Prostate gland (tissue), 2 donors: ENCODE results near the gene TADA2A. TPM values are rescaled to one million over a fixed set of nuclear protein-coding genes. Genes with fewer than 3 reads are reported as not detected.

Source experiments
- DNase-seq: peaks from one replicate; pipeline ENCODE4 v3.0.0-alpha.2; 2019; ENCODE audit warnings: low spot score
- H3K27ac ChIP-seq, 2 donors: fragments of 200-600 bp; sonication (generic); 2 replicates each; pipeline ENCODE4 v1.5.1; 2017 to 2019
- H3K27me3 ChIP-seq: fragments of 200-600 bp; sonication (generic); replicated peaks from 2 replicates; pipeline ENCODE4 v1.5.1; 2019; ENCODE audit not compliant: insufficient read depth
- H3K36me3 ChIP-seq, 2 donors: fragments of 200-600 bp; sonication (generic); 1 replicate in 1 of 2; 2 replicates in 1 of 2; pipeline versions ENCODE4 v1.5.1 to v1.8.1; 2017 to 2019
- H3K4me1 ChIP-seq: fragments of 200-600 bp; sonication (generic); replicated peaks from 2 replicates; pipeline ENCODE4 v1.5.1; 2019
- H3K4me3 ChIP-seq, 2 donors: fragments of 200-600 bp; sonication (generic); 2 replicates each; pipeline ENCODE4 v1.5.1; 2017 to 2019
- H3K9me3 ChIP-seq: fragments of 200-600 bp; sonication (generic); 2 replicates; pipeline ENCODE4 v1.5.1; 2017
- POLR2A ChIP-seq: fragments of 450-650 bp; IDR thresholded peaks from one replicate; pipeline ENCODE4 v1.6.1; 2016; ENCODE audit warnings: antibody characterized with exemption, mild to moderate bottlenecking
- POLR2AphosphoS5 ChIP-seq: sonication (generic); formaldehyde crosslinking; IDR thresholded peaks from one replicate; pipeline ENCODE4 v1.6.1; 2017; ENCODE audit warnings: antibody characterized with exemption
- WGBS: methylation state at CpG from one replicate; pipeline ENCODE4 v1.1.5; 2018; 5-methylcytosine and 5-hydroxymethylcytosine counted together
- intact Hi-C: fragments of 100-400 bp; cut with DNase I; formaldehyde crosslinking; loops from one replicate; pipeline ENCODE4 v1.14.2; 2022
- total RNA-seq, 2 donors: library from RNA; depleted of rRNA; stranded (reverse); fragments of >200 nt; gene quantifications; one replicate each; pipeline ENCODE4 v1.1.0, GENCODE V29; 2016
- TF ChIP-seq, protein P1 (sequence below), 4 experiments: fragments of 200-600 bp in 2 of 4; fragments of 450-650 bp in 2 of 4; sonication (generic) in 2 of 4; IDR thresholded peaks; 1 replicate in 3 of 4; 2 replicates in 1 of 4; pipeline ENCODE4 v1.5.1; 2016 to 2019; ENCODE audit warnings: antibody characterized with exemption in 4 of 4, mild to moderate bottlenecking in 2 of 4, moderate library complexity in 2 of 4

TADA2A gene
- total RNA-seq, 2 donors from 2014 or later, result 13.0 to 29.7 TPM

DNA sequence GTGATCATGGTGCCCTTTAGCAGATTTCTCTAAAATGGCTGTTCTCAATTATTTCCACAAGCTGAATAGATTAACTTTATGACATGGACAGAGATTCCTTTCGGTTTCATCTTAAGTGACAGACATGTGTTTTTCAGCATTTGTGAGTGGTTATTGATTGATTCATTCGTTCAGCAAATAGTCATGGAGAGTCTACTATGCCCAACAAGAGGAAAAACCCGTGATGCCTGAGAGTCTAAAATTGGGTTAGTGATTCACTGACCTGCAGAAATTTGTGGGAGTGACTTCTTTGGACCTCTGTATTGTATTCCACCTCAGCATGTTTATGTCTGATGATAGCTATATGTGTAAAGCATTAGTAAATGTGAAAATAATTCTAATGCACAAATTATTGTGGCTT lies 55.0 kb downstream of the TADA2A start:
- TF ChIP-seq, protein P1, sequence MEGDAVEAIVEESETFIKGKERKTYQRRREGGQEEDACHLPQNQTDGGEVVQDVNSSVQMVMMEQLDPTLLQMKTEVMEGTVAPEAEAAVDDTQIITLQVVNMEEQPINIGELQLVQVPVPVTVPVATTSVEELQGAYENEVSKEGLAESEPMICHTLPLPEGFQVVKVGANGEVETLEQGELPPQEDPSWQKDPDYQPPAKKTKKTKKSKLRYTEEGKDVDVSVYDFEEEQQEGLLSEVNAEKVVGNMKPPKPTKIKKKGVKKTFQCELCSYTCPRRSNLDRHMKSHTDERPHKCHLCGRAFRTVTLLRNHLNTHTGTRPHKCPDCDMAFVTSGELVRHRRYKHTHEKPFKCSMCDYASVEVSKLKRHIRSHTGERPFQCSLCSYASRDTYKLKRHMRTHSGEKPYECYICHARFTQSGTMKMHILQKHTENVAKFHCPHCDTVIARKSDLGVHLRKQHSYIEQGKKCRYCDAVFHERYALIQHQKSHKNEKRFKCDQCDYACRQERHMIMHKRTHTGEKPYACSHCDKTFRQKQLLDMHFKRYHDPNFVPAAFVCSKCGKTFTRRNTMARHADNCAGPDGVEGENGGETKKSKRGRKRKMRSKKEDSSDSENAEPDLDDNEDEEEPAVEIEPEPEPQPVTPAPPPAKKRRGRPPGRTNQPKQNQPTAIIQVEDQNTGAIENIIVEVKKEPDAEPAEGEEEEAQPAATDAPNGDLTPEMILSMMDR (IDR thresholded peaks at IDR 0.05), result no peak
- TF ChIP-seq POLR2AphosphoS5, result no peak
- no peak for TF ChIP-seq POLR2A
- intact Hi-C loops, result no loop called here
- Histone ChIP-seq H3K36me3 (no peaks in the 10 kb centered on the region), H3K4me1 (no peaks in the 10 kb centered on the region), H3K4me3 (no peak overlapping the region), H3K27me3 (no peaks in the 10 kb centered on the region), H3K27ac (no peak overlapping the region), H3K9me3 (no peaks in the 10 kb centered on the region)
- no peak for DNase-seq
- 88% methylated on average over 3 of the region's 3 CpGs for WGBS

DNA sequence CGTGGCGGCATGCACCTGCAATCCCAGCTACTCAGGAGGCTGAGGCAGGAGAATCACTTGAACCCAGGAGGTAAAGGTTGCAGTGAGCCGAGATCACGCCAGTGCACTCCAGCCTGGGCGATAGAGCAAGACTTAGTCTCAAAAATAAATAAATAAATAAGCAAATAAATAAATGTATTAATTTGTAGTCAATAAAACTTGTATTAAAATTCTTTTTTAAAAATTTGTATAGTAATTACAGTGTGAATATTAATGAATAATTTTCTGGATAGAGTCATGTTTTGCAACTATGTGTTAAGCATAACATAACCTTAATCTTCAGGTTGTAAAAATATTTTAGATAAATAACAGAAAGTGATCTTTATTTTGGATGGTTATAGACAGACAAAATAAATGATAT lies 55.8 kb downstream of the TADA2A start:
- H3K9me3 ChIP-seq, result no peaks in the 10 kb centered on the region
- no peaks in the 10 kb centered on the region for H3K36me3 ChIP-seq
- DNase-seq, result no peak
- intact Hi-C loops, result no loop called here
- 96% methylated on average over 5 of the region's 5 CpGs for WGBS
- no peak overlapping the region for H3K4me3 ChIP-seq
- H3K27me3 ChIP-seq, result no peaks in the 10 kb centered on the region
- TF ChIP-seq, protein P1 (IDR thresholded peaks at IDR 0.05), result no peak
- TF ChIP-seq POLR2A (no peak), POLR2AphosphoS5 (no peak)
- no peak overlapping the region for H3K27ac ChIP-seq
- H3K4me1 ChIP-seq, result no peaks in the 10 kb centered on the region

DNA sequence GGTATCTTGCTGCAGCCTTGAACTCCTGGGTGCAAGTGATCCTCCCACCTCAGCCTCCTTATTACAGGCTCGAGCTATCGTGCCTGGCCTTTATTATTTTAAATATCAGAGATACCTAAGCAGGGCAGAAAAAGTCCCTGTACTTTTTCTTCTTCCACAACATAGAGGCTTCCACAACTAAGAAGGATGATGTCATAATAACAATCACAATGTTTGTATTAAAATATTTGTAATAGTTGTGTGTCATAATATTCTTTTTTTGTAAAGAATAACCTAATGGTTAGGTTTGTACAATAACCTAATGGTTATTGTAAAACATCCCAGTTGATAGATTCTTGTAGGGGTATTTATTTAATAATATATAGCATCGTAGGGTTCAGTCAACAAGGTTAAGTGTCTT lies 56.4 kb downstream of the TADA2A start:
- Histone ChIP-seq H3K4me1 (no peaks in the 10 kb centered on the region), H3K27me3 (no peaks in the 10 kb centered on the region), H3K4me3 (no peak overlapping the region), H3K36me3 (no peaks in the 10 kb centered on the region), H3K9me3 (no peaks in the 10 kb centered on the region), H3K27ac (no peak overlapping the region)
- intact Hi-C loops, result no loop called here
- WGBS, result 94% methylated on average over 3 of the region's 3 CpGs
- DNase-seq, result no peak
- no peak for TF ChIP-seq POLR2A
- TF ChIP-seq POLR2AphosphoS5, result no peak
- TF ChIP-seq, protein P1 (IDR thresholded peaks at IDR 0.05), result no peak

DNA sequence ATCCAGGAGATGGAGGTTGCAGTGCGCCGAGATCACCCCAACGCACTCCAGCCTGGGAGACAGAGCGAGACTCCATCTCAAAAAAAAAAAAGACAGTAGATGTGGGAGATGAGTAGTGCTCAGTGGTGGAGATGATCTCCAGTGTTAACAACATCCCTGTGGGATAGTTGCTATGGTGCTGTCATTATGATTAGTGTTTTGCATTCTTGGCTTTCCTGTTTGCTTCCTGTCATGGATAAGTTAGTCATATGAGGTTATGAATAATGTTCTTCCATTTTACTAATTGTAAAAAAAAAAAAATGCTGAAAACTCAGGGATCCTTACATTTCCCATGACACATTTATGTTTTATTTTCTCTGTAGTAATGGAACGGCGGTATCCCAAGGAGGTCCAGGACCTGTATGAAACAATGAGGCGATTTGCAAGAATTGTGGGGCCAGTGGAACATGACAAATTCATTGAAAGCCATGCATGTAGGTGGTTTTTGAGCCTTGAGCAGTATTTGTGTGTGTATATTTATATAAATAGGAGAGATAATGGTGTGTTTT lies 58.5 kb downstream of the TADA2A start:
- Histone ChIP-seq H3K9me3 (no peaks in the 10 kb centered on the region), H3K27ac (no peak overlapping the region), H3K4me3 (no peak overlapping the region), H3K36me3 (no peaks in the 10 kb centered on the region), H3K4me1 (no peaks in the 10 kb centered on the region), H3K27me3 (no peaks in the 10 kb centered on the region)
- DNase-seq, result no peak
- WGBS, result 98% methylated on average over 7 of the region's 7 CpGs
- intact Hi-C loops, result no loop called here
- no peak for TF ChIP-seq POLR2A
- TF ChIP-seq, protein P1 (IDR thresholded peaks at IDR 0.05), result no peak
- no peak for TF ChIP-seq POLR2AphosphoS5

DNA sequence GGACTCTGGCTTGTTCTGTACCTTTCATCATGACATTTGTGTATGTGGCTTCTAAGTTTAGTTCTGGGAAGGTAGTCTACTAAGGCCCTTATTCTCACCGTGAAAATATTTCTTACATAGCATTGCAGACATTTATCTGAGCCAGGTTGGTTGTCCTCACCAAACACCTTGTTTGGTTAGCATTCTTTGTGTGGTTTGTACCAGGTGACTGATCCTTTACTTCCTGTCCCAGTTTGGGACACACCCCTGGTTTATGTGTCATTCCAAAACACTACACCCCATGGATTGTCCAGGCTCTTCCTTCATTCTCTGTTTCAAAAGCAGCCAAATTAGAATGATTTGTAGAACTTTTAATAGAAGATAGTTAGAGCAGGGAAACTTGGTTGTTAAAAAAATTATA lies 59.8 kb downstream of the TADA2A start:
- no peak overlapping the region for H3K27ac ChIP-seq
- no peaks in the 10 kb centered on the region for H3K9me3 ChIP-seq
- H3K27me3 ChIP-seq, result no peaks in the 10 kb centered on the region
- H3K36me3 ChIP-seq, result no peaks in the 10 kb centered on the region
- intact Hi-C loops, result no loop called here
- H3K4me3 ChIP-seq, result no peak overlapping the region
- DNase-seq, result no peak
- TF ChIP-seq, protein P1 (IDR thresholded peaks at IDR 0.05), result no peak
- no peak for TF ChIP-seq POLR2A
- TF ChIP-seq POLR2AphosphoS5, result no peak
- 75% methylated on average over 1 of the region's 1 CpG for WGBS
- no peaks in the 10 kb centered on the region for H3K4me1 ChIP-seq
